ENCODE data around the gene MTA2.
"Not testable (repeated sequence)": the region's sequence is repeated elsewhere in the genome, so short reads cannot be mapped to it uniquely, and the experiment has no call there.

Gene MTA2

GRCh38 chr11:62621567-62622470, 20.2 kb upstream of the MTA2 start, which contains the start of gene B3GAT3:
B3GAT3 (minus strand) TSS chr11:62621986; CDS start chr11:62621947, 39 bp downstream.
- DNase-seq (ENCODE audit: insufficient read length, low spot score) (peak; percentile 97), FAIRE-seq (no peak)
- TF ChIP-seq POLR2A (IDR thresholded peaks at IDR 0.05; ENCODE audit: low read depth, low read length), result peak; percentile 80

DNA sequence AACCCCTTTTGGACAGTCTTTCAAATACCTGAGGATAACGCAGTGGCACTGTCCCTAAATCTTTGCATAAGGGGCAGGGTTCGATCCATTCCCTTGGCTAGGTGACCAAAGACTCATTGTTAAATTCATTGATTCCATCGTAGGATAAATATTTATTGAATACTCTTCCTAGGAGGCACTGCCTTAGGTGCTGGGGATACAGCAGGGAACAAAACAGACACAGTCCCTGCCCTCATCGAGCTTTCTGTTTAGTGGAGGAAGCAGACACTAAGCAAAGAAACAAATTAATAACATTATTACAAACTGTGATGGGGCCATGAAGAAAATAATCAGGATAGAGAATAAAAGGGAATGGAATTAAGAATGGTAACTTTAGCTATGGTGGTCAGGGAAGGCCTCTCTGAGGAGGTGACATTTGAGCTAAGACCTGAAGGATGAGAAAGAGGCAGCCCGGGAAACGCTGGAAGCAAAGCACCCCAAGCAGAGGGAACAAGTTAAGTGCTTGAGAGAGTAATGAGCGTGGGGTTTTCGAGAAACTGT, 19.4 kb upstream of the MTA2 start:
- no peak for TF ChIP-seq POLR2A (IDR thresholded peaks at IDR 0.05; ENCODE audit: low read depth, low read length)
- DNase-seq (ENCODE audit: insufficient read length, low spot score) (no peak), FAIRE-seq (no peak)

DNA sequence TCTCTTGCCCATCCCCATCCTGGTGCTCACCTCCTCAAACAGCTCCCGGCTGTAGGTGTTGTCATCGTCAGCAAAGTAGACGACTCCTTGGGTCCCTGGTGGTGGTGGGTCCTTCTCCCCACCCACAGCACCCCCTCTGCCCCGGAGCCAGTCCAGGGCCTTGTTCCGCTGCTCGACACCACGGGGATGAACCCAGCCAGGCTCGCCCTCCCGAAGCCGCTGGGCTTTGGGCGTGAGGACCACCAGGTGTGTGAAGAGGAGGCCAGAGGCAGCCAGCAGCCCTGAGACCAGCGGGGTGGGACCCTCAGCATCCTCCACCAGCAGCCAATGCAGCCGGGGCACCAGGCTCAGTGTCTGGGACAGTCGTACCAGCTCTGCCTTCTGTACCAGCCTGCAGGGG, 15.3 kb upstream of the MTA2 start:
- not testable (repeated sequence) for DNase-seq (ENCODE audit: insufficient read length, low spot score); FAIRE-seq

DNA sequence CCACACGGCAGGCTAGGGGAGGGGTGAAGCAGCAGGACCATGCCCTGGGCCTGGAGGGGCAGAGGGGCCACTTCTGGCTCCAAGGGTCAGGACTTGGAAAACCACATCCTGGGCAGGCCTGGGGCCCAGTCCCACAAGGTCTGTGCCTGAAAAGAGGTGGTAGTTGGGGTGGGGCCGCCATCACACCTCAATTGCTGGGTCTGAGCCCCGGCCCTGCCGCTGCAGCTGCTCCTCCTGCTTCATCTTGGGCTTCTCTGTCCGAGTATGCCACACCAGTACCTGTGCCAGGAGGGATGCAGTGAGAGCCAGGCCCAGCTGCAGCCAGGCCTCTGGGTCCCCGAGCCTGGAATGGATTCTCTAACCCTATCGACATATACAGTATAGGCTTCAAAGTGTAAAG, 13.9 kb upstream of the MTA2 start:
- no peak for DNase-seq (ENCODE audit: insufficient read length, low spot score)
- TF ChIP-seq POLR2A (IDR thresholded peaks at IDR 0.05; ENCODE audit: low read depth, low read length), result no peak
- FAIRE-seq, result no peak

DNA sequence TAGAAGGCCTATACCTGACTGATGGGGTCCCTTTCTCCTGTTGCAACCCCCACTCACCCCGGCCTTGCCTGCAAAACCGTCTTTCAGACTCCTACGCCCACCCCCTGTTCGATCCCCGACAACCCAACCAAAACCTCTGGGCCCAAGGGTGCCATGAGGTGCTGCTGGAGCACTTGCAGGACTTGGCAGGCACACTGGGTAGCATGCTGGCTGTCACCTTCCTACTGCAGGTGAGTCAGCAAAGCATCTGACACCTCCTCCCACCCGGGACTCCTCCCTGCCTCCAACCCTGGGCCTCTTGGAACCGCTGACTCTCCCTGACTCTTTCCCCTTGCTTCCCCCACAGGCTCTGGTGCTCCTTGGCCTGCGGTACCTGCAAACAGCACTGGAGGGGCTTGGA, 12.6 kb upstream of the MTA2 start:
- no peak for TF ChIP-seq POLR2A (IDR thresholded peaks at IDR 0.05; ENCODE audit: low read depth, low read length)
- DNase-seq (ENCODE audit: insufficient read length, low spot score) (peak; percentile 53), FAIRE-seq (no peak)

- no peak for TF ChIP-seq POLR2A (IDR thresholded peaks at IDR 0.05; ENCODE audit: low read depth, low read length)
- DNase-seq (ENCODE audit: insufficient read length, low spot score), result no peak
- no peak for FAIRE-seq
These were observed 11.7 kb upstream of the MTA2 start for GRCh38 chr11:62613291-62613778.

DNA sequence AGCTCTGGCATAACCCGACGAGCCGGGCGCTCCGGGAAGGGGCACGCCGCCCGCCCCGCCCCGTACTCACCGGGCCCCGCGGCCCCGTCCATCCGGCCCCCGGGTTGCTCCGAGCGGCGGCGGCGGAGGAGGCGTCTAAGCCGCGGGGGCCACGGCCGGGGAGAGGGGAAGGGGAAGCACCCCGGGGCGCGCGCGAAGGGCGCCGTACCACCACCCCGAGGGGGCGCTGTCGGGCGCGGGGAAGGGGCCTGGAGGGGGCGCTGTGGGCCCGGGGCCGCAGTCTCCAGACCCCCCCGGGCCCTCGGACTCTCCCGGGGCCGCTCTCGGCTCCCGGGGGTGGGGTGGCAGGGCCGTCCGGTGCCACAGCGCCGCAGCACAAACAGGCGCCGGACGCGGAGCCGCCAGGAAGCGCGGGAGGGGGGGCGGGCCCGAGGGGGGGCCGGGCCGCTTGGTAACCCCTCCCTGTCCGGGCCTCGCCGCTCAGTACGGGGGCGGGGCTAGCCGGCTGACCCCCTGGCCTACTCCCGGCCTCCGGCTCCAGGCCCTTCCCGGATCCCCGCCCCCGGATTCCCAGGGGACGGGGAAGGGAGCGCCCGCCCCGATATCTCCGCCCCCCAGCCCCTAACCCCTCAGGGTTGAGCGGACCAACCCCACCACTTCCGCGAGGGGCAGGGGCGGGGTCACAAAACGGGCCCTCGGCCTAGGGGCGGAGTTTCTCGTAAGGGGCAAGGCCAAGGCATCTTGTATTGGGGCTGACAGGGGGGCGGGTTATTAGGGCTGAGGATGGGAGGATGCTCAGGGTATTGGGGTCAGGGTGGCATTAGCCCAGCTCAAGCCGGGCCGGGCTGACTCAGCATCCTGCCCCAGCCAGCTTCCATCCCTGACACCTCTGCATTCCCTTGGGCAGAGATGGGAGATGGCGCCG, 11.0 kb upstream of the MTA2 start, which contains the start of the genes EML3 and ROM1:
Gene EML3, minus strand, starts transcription at position 410 of the 925 bp plus-strand sequence. Its CDS starts 318 bp downstream, at position 92.
Gene ROM1, plus strand, starts transcription at position 892 of the 925 bp plus-strand sequence. Its CDS starts 25 bp downstream, at position 917.
- FAIRE-seq, result no peak
- DNase-seq (ENCODE audit: insufficient read length, low spot score), result peak; percentile 89
- TF ChIP-seq POLR2A (IDR thresholded peaks at IDR 0.05; ENCODE audit: low read depth, low read length), result peak; percentile 57

DNA sequence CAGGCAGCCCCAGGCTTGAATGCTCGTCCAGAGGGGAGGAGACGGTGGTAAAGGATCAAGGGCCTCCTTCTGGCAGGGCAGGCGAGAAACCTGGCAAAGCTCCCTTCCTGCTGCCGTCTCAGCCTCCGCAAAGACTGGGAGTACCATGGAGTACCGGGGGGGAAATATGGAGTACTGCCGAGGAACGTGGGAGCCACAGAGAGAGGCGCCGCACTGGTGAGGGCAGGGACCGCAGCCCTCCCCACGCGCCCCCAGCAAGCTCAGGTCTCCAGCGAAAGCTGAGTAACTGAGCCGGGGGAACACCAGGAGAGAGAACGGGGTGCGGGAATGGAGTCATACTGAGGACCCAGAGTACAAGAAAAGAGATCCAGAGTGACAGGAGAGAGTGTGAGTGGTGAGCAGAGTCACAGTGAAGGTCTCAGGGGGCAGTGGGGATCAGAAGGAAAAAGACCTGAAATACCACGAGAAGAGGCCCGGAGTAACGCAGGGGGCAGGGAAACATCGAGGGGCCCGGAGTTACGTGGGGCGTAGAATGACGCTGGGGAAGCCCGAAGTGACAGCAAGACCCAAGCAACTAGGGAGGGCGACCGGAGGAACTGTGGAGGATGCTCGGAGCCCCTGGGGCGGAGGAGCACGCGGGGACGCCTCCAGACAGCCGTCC, 10.2 kb upstream of the MTA2 start:
- FAIRE-seq, result no peak
- DNase-seq (ENCODE audit: insufficient read length, low spot score), result peak; percentile 53
- peak; percentile 55; the same call in 1 of the 2 replicates for TF ChIP-seq POLR2A (IDR thresholded peaks at IDR 0.05; ENCODE audit: low read depth, low read length)

DNA sequence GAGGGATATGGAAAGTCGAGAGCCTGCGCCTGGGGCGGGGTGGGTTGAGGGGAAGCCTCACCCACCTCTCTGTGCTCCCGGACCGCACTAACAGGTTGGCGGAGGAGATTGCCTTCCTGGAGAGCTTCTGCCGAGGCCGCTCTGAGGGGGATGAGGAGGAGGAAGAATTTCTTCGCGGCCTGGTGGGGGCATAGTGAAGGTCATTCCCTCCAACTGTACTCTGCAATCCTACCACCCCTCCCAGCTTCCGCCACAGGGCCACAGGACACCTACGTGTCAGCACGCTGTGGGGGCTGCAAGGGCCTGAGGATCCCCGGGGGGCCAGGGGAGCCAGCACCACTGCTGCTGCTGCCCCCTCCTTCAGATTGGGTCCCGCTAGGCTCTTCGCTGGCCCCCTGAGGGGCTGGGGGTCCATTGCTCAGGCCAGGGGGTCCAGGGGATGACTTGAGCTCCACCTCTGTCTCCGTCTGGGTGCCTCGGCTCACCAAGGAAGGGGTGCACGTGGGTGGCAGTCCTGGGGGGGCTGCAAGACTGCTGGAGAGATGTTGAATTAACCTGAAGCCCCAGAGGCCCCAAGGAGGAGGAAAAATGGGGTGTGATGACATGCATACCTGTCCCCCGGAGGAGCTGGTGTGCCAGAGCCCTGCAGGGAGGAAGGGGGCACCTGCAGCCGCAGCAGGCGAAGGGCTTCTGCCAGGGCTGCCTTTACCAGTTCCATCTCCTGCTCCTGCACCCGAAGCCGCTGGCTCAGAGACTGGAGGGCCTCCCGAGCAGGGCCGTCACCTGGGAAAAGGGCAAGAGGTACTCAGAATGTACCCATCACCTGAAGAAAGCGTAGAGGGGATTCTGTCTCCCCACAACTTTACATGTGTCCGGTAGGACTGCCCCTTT, 9.4 kb upstream of the MTA2 start:
- no peak for FAIRE-seq
- no peak for TF ChIP-seq POLR2A (IDR thresholded peaks at IDR 0.05; ENCODE audit: low read depth, low read length)
- no peak for DNase-seq (ENCODE audit: insufficient read length, low spot score)

DNA sequence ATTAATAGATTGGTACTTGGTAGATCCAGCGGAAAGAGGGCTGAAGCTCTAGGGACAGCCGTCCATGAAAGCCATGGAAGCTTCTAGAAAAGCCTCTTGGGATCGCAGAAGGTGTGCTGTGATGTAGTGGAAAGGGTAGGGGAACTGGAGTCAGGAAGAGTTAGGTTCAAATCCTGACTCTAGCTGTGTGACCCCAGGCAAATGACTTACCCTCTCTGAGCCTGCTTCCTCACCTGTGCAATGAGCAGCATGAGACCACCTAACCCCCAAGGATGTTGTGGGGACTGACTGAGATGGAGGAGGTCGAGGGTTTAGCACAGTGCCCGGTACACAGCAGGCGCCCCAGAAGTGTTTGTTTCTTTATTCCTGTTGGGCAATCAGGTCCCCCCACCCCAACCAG, 8.7 kb upstream of the MTA2 start:
- DNase-seq (ENCODE audit: insufficient read length, low spot score) (no peak), FAIRE-seq (no peak)
- no peak for TF ChIP-seq POLR2A (IDR thresholded peaks at IDR 0.05; ENCODE audit: low read depth, low read length)

GRCh38 chr11:62608776-62609175, 7.1 kb upstream of the MTA2 start:
- no peak for TF ChIP-seq POLR2A (IDR thresholded peaks at IDR 0.05; ENCODE audit: low read depth, low read length)
- no peak for DNase-seq (ENCODE audit: insufficient read length, low spot score)
- no peak for FAIRE-seq

DNA sequence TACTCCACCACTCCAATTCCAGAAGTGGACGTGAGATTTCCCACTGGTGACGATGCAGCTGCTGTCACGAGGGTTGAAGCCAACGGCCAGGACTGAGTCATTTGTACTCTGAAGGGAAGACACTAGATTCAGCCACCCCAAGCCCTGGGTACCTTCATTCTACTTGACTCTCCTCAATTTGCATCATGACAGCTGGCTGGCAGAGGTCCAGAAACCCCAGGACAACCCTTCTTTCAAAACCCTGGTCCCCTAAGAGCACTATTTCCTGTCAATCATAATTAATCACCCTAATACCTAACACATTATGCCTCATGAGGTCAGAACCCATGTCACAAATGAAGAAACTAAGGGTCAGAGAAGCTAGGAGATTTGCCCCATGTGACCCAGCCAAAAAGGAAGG, 6.0 kb upstream of the MTA2 start:
- no peak for DNase-seq (ENCODE audit: insufficient read length, low spot score)
- TF ChIP-seq POLR2A (IDR thresholded peaks at IDR 0.05; ENCODE audit: low read depth, low read length), result no peak
- no peak for FAIRE-seq
